ENCODE measurements around the gene METTL8. TPM values are rescaled to one million over a fixed set of nuclear protein-coding genes. Genes with fewer than 3 reads are reported as not detected.

Gene METTL8
- total RNA-seq, result 10 to 100 TPM; 53.6 to 55.8 TPM

- CTCF ChIA-PET, result interaction anchor here (0.6 to 1.9 kb wide), 5 partner anchors 18 to 504 kb away, joined by 3 to 5 read pairs (median 3); partner anchors contain the start of gene GORASP2
- POLR2A ChIA-PET, result interaction anchor here (0.5 to 1.4 kb wide), 8 partner anchors 11 to 504 kb away, joined by 3 to 10 read pairs (median 3); partner anchors contain the start of gene GORASP2
These were observed at the start of gene METTL8 for GRCh38 chr2:171433763-171434012. METTL8 (minus strand) TSS chr2:171433990; CDS start chr2:171392185, 41,805 bp downstream.

DNA sequence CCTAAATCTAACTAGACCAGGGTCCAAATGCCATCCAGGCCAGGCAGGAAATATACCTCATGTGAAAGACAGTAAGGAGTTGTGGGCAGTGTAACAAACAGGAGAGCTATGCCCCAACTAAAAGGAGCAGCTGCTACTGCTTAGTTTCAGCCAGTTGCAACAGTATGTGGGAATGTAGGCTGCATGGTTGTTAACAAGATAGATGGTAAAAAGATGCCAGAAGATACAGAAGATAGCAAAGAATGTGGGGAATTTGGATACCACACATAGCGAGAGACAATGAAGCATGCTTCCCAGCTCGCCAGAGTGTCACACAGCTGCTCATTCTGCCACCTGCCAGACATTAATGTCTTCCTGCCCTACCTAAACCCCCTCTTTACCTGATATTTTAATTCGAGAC is 49.1 kb upstream of the METTL8 start:
- ChIA-PET CTCF (no interaction called here), POLR2A (no interaction called here)

GRCh38 chr2:171482308-171482707 is 48.5 kb upstream of the METTL8 start:
- ChIA-PET CTCF (no interaction called here), POLR2A (no interaction called here)

GRCh38 chr2:171480908-171481307 is 47.1 kb upstream of the METTL8 start:
- ChIA-PET CTCF (no interaction called here), POLR2A (no interaction called here)

DNA sequence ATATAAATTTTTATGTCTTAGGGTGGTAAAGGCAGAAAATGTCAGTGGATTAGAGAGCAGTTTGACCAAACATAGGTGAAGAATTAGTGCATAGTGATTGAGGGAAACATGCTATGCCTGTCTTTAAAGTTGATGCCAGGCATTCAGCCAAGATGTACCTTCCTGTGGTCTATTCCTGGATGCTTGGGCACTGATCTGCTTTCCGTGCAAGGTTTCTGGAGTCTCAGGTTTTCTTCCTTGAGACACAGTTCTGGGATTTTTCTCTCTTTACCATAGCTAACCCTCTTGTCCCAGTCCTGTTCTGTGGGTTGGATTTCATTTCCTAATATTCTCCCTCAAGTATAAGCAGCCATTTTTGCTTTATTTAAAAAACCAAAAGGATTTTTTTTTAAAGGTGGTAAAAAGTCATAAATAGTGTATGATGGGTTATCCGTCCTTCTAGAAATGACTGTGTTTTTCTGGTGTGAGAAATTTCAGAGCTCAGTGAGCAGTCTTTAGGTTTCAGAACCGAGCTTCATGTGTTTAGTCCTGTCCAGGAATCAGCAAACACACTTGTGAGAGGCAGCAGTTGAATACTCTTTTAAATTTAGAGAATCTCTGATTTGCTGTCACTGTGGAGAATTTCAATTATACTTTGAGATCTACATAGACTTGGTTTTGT is 45.5 kb upstream of the METTL8 start:
- ChIA-PET POLR2A (no interaction called here), CTCF (no interaction called here)

DNA sequence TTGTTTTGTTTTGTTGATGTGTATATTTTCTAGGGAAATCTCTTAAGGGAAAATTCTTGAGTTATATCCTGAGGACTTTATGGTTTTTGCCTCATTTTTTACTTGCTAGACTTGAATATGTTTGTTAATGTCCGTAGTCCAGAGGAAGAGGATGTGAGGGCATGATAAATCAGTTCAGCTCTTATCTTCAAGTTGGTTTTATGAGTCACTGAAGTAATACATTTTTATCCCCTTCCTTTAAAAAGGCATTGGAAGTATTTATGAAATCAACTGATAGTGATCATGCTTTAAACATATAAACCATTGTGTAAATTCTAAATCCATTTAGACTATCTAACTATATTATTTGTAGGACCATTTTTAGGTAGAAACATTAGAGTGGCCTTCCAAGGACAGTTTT is 44.6 kb upstream of the METTL8 start:
- POLR2A ChIA-PET, result no interaction called here
- CTCF ChIA-PET, result no interaction called here

GRCh38 chr2:171475979-171476378 is 42.2 kb upstream of the METTL8 start:
- ChIA-PET POLR2A (no interaction called here), CTCF (no interaction called here)

DNA sequence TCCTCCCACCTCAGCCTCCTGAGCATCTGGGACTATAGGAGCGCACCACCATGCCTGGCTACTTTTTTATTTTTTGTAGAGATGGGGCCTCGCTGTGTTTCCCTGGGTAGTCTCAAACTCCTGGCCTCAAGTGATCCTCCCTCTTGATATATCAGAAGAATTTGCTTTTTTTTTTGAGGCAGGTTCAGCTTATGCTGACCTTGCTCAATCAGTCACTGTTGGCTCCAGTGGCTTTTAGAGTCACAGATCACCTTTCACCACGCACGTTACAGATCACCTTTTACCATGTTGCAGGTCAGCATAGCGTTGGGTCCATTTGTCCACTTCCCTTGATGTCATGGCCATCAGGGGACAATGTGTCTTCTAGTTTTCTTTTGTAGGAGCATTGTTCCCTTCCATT is 36.3 kb upstream of the METTL8 start:
- POLR2A ChIA-PET, result no interaction called here
- CTCF ChIA-PET, result no interaction called here

- ChIA-PET POLR2A (no interaction called here), CTCF (no interaction called here)
These were observed 35.4 kb upstream of the METTL8 start for GRCh38 chr2:171469176-171469575.

DNA sequence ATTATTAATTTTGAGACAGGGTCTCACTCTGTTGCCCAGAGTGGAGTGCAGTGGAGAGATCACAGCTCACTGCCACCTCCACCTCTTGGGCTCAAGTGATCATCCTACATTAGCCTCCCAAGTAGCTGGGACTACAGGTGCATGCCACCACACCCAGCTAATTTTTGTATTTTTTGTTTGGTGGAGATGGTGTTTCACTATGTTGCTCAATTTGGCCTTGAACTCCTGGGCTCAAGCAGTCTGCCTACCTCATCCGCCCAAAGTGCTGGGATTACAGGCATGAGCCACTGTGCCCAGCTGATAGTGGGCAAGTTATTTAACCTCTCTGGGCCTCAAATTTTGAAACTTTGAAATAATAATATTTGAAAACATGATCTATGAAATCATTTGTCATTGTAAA is 26.7 kb upstream of the METTL8 start:
- ChIA-PET POLR2A (no interaction called here), CTCF (no interaction called here)

- POLR2A ChIA-PET, result no interaction called here
- CTCF ChIA-PET, result interaction anchor here (0.7 kb wide), 1 partner anchor 13 kb away, joined by 4 read pairs; no protein-coding TSS in a partner anchor
These were observed 25.7 kb upstream of the METTL8 start for GRCh38 chr2:171459498-171459897.

- CTCF ChIA-PET, result no interaction called here
- POLR2A ChIA-PET, result no interaction called here
These were observed 19.0 kb upstream of the METTL8 start for GRCh38 chr2:171452773-171453172.

DNA sequence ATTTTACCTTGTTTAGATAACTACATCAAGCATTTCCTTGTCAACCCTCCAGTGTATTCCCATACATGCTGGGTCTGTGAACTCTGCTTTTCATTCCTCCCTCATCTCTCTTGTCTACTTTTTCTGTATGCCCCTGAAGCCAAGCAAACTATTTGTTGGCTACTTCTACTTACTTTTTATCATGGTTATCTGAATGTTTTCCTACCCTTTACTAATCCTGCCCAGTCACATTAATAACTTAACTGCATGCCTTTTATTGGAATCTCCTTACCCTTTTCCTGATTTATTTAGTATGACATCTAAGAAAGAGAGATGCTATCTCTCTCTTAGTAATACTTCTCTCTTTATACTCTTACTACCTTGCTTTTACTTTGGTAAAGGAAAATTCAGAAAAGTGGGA is 17.3 kb upstream of the METTL8 start:
- CTCF ChIA-PET, result no interaction called here
- POLR2A ChIA-PET, result no interaction called here

GRCh38 chr2:171447675-171448074 is 13.9 kb upstream of the METTL8 start:
- POLR2A ChIA-PET, result no interaction called here
- CTCF ChIA-PET, result no interaction called here

GRCh38 chr2:171441470-171441869 is 7.7 kb upstream of the METTL8 start:
- POLR2A ChIA-PET, result no interaction called here

DNA sequence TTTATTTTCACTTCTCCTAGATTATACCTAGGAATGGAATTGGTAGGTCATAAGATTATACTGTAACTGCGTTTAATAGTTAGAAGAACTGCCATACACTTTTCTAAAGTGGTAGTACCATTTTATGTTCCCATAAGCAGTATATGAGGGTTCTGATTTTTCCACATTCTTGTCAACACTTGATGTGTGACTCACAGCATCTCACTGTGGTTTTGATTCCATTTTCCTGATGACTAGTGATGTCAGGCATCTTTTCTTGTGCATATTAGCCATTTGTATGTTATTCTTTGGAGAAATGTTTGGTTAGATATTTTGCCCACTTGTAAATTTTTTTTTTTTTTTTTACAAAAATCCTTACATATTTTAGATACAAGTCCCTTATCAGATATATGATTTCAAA is 2.5 kb upstream of the METTL8 start:
- CTCF ChIA-PET, result interaction anchor here (1.2 kb wide), 1 partner anchor 508 kb away, joined by 3 read pairs; no protein-coding TSS in a partner anchor

More at GRCh38 chr2:171441470-171441869, 7.7 kb upstream of the METTL8 start:
- CTCF ChIA-PET, result interaction anchor here (0.6 kb wide), 1 partner anchor 419 kb away, joined by 3 read pairs; no protein-coding TSS in a partner anchor

GRCh38 chr2:171434013-171434989 is 511 bp upstream of the METTL8 start, which contains the start of gene DCAF17:
DCAF17 (plus strand) TSS chr2:171434226; CDS start chr2:171434578, 352 bp downstream.
- CTCF ChIA-PET, result interaction anchor here (0.6 to 1.9 kb wide), 4 partner anchors 272 to 505 kb away, joined by 3 to 5 read pairs (median 3); partner anchors contain the start of gene GORASP2
- POLR2A ChIA-PET, result interaction anchor here (0.6 to 1.4 kb wide), 7 partner anchors 11 to 505 kb away, joined by 3 to 10 read pairs (median 3); partner anchors contain the start of gene GORASP2

More for the DNA sequence above, 2.5 kb upstream of the METTL8 start:
- POLR2A ChIA-PET, result no interaction called here

DNA sequence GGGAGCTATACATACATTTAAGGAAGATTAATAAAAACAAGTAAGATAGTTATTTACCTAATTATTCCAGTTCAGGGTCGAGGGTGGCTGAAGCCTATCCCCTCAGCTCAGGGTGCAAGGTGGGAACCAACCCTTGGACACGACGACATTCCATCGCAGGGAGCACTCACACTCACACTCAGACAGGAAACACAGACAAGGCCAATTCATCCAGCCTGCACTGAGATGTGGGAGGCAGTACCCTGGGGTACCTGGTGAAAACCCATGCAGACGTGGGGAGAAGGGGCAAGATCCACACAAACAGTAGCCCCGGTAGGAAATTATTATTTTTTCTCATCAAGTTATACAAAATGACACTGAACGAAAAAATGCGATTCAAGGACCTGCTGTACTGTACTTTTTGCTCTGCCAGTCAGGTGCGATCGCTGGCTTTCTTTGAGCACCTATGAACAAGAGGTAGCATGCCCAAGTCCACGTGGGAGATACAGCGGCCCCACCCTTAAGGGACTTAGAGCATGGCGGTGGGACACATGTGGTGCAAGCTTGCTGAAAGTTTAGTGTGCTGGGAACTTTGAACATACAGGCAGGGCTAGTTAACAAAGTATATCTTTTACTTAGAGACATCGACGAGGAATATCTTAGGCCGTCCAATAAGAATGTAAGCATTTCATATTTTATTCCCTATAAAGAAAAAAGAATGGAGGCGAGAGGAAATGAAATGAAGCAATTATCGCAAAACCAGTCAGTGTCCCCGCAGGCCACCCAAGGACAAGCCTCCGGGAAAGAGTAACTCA is 624 bp downstream of the METTL8 start:
- ChIA-PET POLR2A (interaction anchor here (0.5 to 1.4 kb wide), 6 partner anchors 23 to 504 kb away, joined by 3 to 10 read pairs (median 3); partner anchors contain the start of gene GORASP2), CTCF (interaction anchor here (0.6 to 1.9 kb wide), 6 partner anchors 17 to 503 kb away, joined by 3 to 5 read pairs (median 3); partner anchors contain the start of gene GORASP2)

GRCh38 chr2:171432206-171432968 is 1.4 kb downstream of the METTL8 start:
- ChIA-PET POLR2A (interaction anchor here (0.9 to 1.0 kb wide), 2 partner anchors 111 to 504 kb away, joined by 3 to 4 read pairs; partner anchors contain the start of gene GORASP2), CTCF (interaction anchor here (0.6 to 1.9 kb wide), 5 partner anchors 16 to 460 kb away, joined by 3 to 8 read pairs (median 5); no protein-coding TSS in a partner anchor)
